ENCODE measurements around the gene CCDC107. TPM values are rescaled to one million over a fixed set of nuclear protein-coding genes. Genes with fewer than 3 reads are reported as not detected.

Gene CCDC107
- total and polyA plus RNA-seq, 9 of the 15 experiments (the other 6 are each of a cell fraction or from before 2014, with no cell fraction given): 0.35 to 11.3 (median 6.9) TPM; not detected in 1

GRCh38 chr9:35658137-35658967 is at the start of gene CCDC107 (continued):
- TF ChIP-seq RERE (CRISPR knock-in tag; IDR thresholded peaks at IDR 0.05; ENCODE audit: borderline replicate concordance) (no peak), RAD21 (CRISPR knock-in tag; conservative IDR thresholded peaks at IDR 0.05 in 1 of 2, IDR thresholded peaks at IDR 0.05 in 1 of 2) (peak; percentile 31 to 33; a peak in 3 of 4 replicates), VEZF1 (CRISPR knock-in tag; IDR thresholded peaks at IDR 0.05) (peak; percentile 22; the same call in 1 of the 2 replicates), CTCF (IDR thresholded peaks at IDR 0.05 in 2 of 3, conservative IDR thresholded peaks at IDR 0.05 in 1 of 3; ENCODE audit: insufficient read depth in 2 of 3, low read depth in 1 of 3, low read length in 3 of 3) (peak; percentile 47 to 71 (median 65)), CCNT2 (IDR thresholded peaks at IDR 0.05; ENCODE audit: borderline replicate concordance, extremely low read depth, insufficient read length, low read depth, low read length) (peak; percentile 41), SRSF1 (IDR thresholded peaks at IDR 0.05; ENCODE audit: low read depth, low read length) (no peak), JUND (IDR thresholded peaks at IDR 0.05; ENCODE audit: borderline replicate concordance, low read depth, low read length) (no peak), JUND (tag; IDR thresholded peaks at IDR 0.05; ENCODE audit: borderline replicate concordance, low read depth, low read length) (no peak), ZNF695 (CRISPR knock-in tag; IDR thresholded peaks at IDR 0.05) (no peak), TFAM (CRISPR knock-in tag; conservative IDR thresholded peaks at IDR 0.05) (no peak), THAP12 (CRISPR knock-in tag; IDR thresholded peaks at IDR 0.05) (peak; percentile 66; the same call in 1 of the 2 replicates), MAX (CRISPR knock-in tag; IDR thresholded peaks at IDR 0.05) (peak; percentile 18; the same call in 1 of the 2 replicates)

Data from K562 (cell line).